Measurements from ENCODE around the gene ARHGAP25. TPM values are rescaled to one million over a fixed set of nuclear protein-coding genes. Genes with fewer than 3 reads are reported as not detected.

Gene ARHGAP25
- total RNA-seq, 1 donor from 2014 or later, result 2.5 TPM

DNA sequence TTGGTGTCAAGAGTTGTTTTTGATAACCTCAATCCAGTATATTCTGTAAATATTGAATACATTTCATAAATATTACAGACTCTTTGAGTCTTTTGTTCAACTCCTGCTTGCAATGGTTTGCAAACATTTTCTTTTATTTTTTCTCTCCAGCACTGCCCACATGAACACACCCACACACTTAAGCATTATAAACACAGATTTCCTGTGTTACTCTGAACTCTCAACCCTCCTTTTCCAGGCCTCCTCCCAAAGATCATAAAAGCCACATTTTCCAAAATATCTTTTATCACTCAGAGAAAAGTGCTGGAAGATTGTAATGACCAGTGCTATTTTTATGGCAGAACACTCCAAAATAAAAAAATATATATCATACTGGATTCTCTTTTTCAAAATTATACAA lies 20.5 kb downstream of the ARHGAP25 start:
- no peak overlapping the region for H3K27ac Mint-ChIP-seq (ENCODE audit: unreplicated experiment)
- peaks cover 8% of the 10 kb centered on the region for H3K36me3 Mint-ChIP-seq (ENCODE audit: low read depth)
- TF ChIP-seq, protein P1, sequence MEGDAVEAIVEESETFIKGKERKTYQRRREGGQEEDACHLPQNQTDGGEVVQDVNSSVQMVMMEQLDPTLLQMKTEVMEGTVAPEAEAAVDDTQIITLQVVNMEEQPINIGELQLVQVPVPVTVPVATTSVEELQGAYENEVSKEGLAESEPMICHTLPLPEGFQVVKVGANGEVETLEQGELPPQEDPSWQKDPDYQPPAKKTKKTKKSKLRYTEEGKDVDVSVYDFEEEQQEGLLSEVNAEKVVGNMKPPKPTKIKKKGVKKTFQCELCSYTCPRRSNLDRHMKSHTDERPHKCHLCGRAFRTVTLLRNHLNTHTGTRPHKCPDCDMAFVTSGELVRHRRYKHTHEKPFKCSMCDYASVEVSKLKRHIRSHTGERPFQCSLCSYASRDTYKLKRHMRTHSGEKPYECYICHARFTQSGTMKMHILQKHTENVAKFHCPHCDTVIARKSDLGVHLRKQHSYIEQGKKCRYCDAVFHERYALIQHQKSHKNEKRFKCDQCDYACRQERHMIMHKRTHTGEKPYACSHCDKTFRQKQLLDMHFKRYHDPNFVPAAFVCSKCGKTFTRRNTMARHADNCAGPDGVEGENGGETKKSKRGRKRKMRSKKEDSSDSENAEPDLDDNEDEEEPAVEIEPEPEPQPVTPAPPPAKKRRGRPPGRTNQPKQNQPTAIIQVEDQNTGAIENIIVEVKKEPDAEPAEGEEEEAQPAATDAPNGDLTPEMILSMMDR (conservative IDR thresholded peaks at IDR 0.05), result no peak
- H3K27me3 Mint-ChIP-seq (ENCODE audit: low read depth), result no peaks in the 10 kb centered on the region
- no peak overlapping the region for H3K4me3 Mint-ChIP-seq
- H3K4me1 Mint-ChIP-seq, result peaks cover 12% of the 10 kb centered on the region
- peaks cover 9% of the 10 kb centered on the region for H3K9me3 Mint-ChIP-seq
- DNase-seq (ENCODE audit: low read depth, low spot score), result no peak

GRCh38 chr2:68756178-68756577 lies 21.6 kb downstream of the ARHGAP25 start:
- H3K27ac Mint-ChIP-seq (ENCODE audit: unreplicated experiment), result no peak overlapping the region
- peaks cover 12% of the 10 kb centered on the region for H3K4me1 Mint-ChIP-seq
- DNase-seq (ENCODE audit: low read depth, low spot score), result no peak

GRCh38 chr2:68757081-68757480 lies 22.5 kb downstream of the ARHGAP25 start:
- H3K4me3 Mint-ChIP-seq, result no peak overlapping the region
- peaks cover 9% of the 10 kb centered on the region for H3K9me3 Mint-ChIP-seq
- H3K36me3 Mint-ChIP-seq (ENCODE audit: low read depth), result peaks cover 8% of the 10 kb centered on the region
- H3K27ac Mint-ChIP-seq (ENCODE audit: unreplicated experiment), result no peak overlapping the region
- H3K27me3 Mint-ChIP-seq (ENCODE audit: low read depth), result no peaks in the 10 kb centered on the region
- peaks cover 7% of the 10 kb centered on the region for H3K4me1 Mint-ChIP-seq
- DNase-seq (ENCODE audit: low read depth, low spot score), result no peak
- TF ChIP-seq, protein P1 (conservative IDR thresholded peaks at IDR 0.05), result no peak

More at GRCh38 chr2:68756178-68756577, 21.6 kb downstream of the ARHGAP25 start:
- no peak overlapping the region for H3K4me3 Mint-ChIP-seq
- peaks cover 9% of the 10 kb centered on the region for H3K9me3 Mint-ChIP-seq
- peaks cover 8% of the 10 kb centered on the region for H3K36me3 Mint-ChIP-seq (ENCODE audit: low read depth)
- TF ChIP-seq, protein P1 (conservative IDR thresholded peaks at IDR 0.05), result no peak
- H3K27me3 Mint-ChIP-seq (ENCODE audit: low read depth), result no peaks in the 10 kb centered on the region

GRCh38 chr2:68762100-68762499 lies 27.5 kb downstream of the ARHGAP25 start:
- Mint-ChIP-seq H3K4me1 (no peaks in the 10 kb centered on the region), H3K9me3 (peaks cover under 1% of the 10 kb centered on the region), H3K4me3 (no peak overlapping the region)

GRCh38 chr2:68762665-68763064 lies 28.1 kb downstream of the ARHGAP25 start:
- no peaks in the 10 kb centered on the region for H3K27me3 Mint-ChIP-seq (ENCODE audit: low read depth)
- no peak overlapping the region for H3K4me3 Mint-ChIP-seq
- TF ChIP-seq, protein P1 (conservative IDR thresholded peaks at IDR 0.05), result no peak
- no peak for DNase-seq (ENCODE audit: low read depth, low spot score)
- H3K4me1 Mint-ChIP-seq, result no peaks in the 10 kb centered on the region
- no peaks in the 10 kb centered on the region for H3K9me3 Mint-ChIP-seq
- H3K36me3 Mint-ChIP-seq (ENCODE audit: low read depth), result no peaks in the 10 kb centered on the region
- H3K27ac Mint-ChIP-seq (ENCODE audit: unreplicated experiment), result no peak overlapping the region

More at GRCh38 chr2:68762100-68762499, 27.5 kb downstream of the ARHGAP25 start:
- Mint-ChIP-seq H3K36me3 (ENCODE audit: low read depth) (peaks cover under 1% of the 10 kb centered on the region), H3K27ac (ENCODE audit: unreplicated experiment) (no peak overlapping the region), H3K27me3 (ENCODE audit: low read depth) (no peaks in the 10 kb centered on the region)
- TF ChIP-seq, protein P1 (conservative IDR thresholded peaks at IDR 0.05), result no peak
- DNase-seq (ENCODE audit: low read depth, low spot score), result no peak

Measured in neural crest cell (in vitro differentiated cells).